HG03571 (cell line): ENCODE measurements around the gene H3-3A.

Experiments used
- ATAC-seq: cut with Tn5 transposase; IDR thresholded peaks from one replicate; pipeline ENCODE4 v1.9.1; 2021; ENCODE audit not compliant: unreplicated experiment

Gene H3-3A

DNA sequence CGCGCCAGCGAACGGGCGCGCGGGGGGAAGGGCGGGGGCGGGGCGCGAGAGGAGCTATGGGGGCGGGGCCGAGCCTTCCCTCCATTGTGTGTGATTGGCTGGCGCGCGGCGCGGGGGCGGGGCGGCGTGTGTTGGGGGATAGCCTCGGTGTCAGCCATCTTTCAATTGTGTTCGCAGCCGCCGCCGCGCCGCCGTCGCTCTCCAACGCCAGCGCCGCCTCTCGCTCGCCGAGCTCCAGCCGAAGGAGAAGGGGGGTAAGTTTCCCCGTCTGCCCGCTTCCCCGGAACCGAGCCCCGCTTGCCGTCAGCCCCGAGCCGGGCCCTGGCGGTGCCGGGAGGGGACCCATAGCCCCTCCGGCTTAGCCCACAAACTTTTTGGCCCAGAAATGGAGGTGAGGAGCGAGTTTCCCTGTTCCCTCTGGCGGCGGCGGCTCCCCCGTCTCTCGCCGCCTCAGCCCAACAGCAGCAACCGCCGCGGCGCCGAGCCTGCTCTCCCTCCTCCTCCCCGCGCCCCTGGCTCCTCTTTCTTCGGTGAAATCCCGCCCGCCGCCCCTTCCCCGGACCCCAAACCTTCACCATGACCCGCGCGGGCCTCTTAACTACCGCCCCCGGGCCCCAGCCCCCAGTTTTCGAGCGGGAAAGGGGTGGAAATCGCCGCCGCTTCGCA is at the start of gene H3-3A:
TSS of gene H3-3A (plus strand) at position 159 of the 666 bp plus-strand sequence. CDS start 1,636 bp downstream, outside the sequence.
- ATAC-seq, result peak; percentile 69

DNA sequence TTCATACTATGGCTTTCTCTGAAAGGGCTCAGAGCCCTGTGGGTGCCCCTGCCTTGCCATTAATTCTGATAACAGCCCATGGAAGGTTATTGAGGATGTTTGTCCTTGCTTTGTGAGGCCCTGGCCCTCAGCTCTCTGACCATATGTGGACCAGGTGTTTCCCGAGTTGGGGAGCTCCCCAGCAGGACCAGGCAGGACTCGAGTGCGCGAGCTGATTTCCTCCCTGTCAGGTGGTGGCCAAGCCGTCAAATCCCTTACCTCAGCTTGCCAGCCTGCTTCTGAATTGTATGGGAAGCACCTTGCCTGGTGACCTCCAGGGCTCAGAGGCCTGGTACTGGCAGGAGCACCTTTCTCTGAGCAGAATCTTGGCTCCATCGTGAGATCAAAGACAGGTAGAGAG is 45.4 kb upstream of the H3-3A start:
- ATAC-seq, result no peak

GRCh38 chr1:226019572-226019971 is 42.9 kb upstream of the H3-3A start:
- no peak for ATAC-seq

DNA sequence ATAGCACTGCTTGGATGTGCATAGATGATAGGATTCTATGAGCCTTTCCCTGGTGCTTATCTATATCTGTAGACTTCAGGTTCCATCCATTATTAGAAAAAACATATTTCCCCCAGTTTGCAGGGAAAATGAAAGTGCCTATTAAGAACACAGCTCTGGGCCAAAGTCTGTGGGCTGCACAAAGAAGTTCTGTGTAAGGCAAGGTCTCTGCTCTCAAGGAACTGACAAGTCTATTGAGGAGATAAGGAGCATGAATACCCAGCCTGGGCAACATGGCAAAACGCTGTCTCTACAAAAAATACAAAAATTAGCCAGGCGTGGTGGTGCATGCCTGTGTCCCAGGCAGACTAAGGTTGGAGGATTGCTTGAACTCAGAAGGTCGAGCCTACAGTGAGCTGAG is 41.1 kb upstream of the H3-3A start:
- no peak for ATAC-seq

- ATAC-seq, result no peak
Observed at GRCh38 chr1:226021801-226022200, 40.7 kb upstream of the H3-3A start.

GRCh38 chr1:226023735-226024134 is 38.8 kb upstream of the H3-3A start:
- no peak for ATAC-seq

DNA sequence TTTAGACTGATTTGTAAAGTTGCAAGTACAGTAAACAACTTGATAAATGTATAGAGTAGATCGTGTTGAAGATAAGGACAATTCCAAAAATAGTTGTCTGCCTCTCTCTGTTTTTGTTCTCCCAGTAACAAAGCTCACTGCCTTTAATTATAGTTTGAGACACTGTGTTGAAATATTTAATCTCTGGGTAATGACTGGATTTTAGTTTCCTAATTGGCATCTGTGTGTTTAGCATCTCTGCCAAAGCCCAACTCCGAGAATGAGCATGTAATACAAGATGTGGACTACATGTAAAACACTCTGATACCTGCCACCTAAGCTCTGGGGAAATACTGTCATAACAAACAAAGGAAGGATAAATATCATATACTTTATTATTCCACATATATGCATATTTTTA is 35.7 kb upstream of the H3-3A start:
- ATAC-seq, result no peak

DNA sequence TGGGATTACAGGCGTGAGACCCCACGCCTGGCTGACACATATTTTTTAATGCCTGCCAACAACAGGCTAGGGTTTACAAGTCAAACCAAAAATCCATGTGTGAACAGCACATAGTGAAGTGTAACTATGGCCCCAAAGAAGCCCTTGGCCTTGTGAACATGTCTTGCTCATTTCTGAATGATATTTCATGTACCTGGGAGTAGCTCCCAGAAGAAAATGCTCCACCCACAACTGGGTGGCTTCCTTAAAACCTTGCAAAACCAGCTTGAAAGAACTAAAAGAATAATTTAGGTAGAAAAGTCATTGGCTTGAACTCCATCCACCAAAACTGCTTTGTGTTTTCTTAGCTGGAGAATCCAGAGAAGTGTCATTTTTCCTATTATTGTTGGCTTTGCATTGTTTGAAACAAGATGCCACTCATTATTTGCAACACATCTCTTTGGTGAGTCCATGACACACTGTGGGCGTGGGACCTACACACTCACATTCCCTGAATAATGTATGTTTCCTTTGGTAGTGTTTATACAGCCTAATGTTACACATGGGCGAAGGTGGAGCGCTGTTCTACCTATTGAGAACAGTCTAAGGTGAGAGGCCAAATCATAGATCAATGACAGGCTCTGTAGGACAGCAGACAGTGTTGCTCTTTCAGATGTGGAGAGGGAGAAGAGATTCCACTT is 34.8 kb upstream of the H3-3A start:
- ATAC-seq, result no peak

- ATAC-seq, result peak; percentile 84
Observed at GRCh38 chr1:226029093-226029496, 33.4 kb upstream of the H3-3A start.

GRCh38 chr1:226029568-226030225 is 32.8 kb upstream of the H3-3A start:
- no peak for ATAC-seq

- no peak for ATAC-seq
Observed at GRCh38 chr1:226033582-226033981, 28.9 kb upstream of the H3-3A start.

DNA sequence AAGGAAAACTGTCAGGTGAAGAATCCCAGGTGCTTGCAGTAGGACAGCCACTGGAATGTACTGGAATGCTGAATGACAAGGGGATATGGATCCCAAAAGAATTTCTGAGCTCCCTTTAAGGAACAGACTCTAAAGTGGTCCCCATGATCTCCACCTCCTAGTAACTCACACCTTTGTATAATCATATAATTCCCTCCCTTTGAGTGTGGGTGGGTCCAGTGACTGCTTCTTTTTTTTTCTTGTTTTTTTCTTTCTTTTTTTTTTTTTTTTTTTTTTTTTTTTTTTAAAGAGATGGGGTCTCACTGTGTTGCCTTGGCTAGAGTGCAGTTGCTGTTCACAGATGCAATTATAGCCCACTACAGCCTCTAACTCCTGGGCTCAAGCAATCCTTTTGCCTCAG is 28.5 kb upstream of the H3-3A start:
- ATAC-seq, result no peak

DNA sequence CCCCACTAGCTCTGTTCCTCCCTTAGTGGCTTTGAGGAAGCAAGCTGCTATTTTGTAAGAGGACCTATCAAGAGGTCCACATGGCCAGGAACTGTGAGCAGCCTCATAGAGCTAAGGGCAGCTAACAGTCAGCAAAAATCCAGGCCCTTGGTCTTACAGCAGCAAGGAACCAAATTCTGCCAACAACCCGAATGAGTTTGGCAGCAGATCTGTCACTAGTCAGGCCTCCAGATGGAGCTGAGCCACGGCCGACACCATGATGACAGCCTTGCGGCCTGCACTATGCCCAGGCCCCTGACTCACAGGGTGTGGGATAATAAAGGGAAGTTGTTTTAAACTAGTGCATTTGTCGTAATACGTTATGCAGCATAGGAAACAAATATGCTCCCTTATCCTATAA is 28.0 kb upstream of the H3-3A start:
- no peak for ATAC-seq

DNA sequence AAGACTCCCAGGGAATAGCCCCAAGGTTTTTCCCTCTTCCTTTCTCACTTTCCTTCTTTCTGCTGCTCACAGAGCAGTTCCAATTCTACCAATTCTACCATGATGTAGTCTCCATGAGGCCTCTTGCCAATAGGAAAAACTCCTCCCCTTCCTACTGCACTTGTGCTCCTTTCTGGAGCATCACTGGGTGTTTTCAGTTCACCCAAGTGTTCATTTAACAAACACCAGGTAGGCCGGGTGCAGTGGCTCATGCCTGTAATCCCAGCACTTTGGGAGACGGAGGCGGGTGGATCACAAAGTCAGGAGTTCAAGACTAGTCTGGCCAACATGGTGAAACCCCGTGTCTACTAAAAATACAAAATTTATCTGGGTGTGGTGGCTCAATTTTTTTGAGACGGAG is 26.6 kb upstream of the H3-3A start:
- no peak for ATAC-seq

- no peak for ATAC-seq
Observed at GRCh38 chr1:226038661-226039060, 23.9 kb upstream of the H3-3A start.

GRCh38 chr1:226041419-226041818 is 21.1 kb upstream of the H3-3A start:
- no peak for ATAC-seq

DNA sequence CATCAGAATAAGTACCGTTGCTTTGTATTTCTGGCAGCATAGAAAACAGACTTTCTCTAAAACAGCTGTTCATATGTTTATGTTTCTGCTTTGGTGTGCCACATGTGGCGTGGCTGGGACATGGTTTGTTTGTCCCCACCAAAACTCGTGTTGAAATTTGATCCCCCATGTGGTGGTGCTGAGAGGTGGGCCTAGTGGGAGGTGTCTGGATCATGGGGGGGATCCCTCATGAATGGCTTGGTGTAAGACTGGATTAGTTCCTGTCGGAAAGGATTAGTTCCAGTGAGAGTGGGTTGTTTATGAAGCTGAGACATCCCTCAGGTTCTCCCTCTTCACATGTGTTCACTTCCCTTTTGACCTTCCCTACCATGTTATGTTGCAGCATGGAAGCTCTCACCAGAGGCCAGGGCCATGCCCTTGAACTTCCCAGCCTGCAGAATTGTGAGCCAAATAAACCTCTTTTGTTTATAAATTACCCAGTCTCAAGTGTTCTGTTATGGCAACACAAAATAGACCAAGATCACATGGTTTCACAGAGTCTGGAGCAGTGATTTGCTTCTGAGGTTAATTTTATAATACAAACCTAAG is 17.9 kb upstream of the H3-3A start:
- ATAC-seq, result no peak

- no peak for ATAC-seq
Observed at GRCh38 chr1:226046240-226046639, 16.3 kb upstream of the H3-3A start.

- ATAC-seq, result no peak
Observed at GRCh38 chr1:226047495-226047894, 15.0 kb upstream of the H3-3A start.

- no peak for ATAC-seq
Observed at GRCh38 chr1:226048886-226049285, 13.6 kb upstream of the H3-3A start.

- no peak for ATAC-seq
Observed at GRCh38 chr1:226050133-226050532, 12.4 kb upstream of the H3-3A start.

DNA sequence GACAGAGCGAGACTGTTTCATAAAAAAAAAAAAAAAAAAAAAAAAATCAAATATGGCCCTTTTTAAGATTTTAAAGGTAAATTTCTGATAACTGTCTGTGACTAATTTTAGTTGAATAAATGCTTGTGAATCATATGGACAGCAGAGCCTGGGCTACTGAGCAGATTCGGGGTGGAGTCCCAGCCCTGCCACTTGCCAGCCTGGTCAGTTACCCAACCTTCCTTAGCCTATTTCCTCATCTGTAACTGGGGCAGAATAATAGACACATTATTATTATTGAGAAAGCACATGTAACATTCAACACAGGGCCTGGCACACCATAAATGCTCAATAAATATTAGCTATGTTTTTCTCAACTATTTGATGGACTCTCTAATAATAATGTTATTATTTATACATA is 11.2 kb upstream of the H3-3A start:
- ATAC-seq, result no peak
